ENCODE results near the gene NDUFAF4.

Gene NDUFAF4

GRCh38 chr6:96864216-96865054, 33.3 kb downstream of the NDUFAF4 start:
- Histone ChIP-seq H3K36me3 (ENCODE audit: control insufficient read depth, insufficient read depth, low read length) (no peaks in the 10 kb centered on the region), H3K27ac (ENCODE audit: low read depth, low read length) (no peak overlapping the region), H3K4me3 (ENCODE audit: low read depth, low read length) (no peak overlapping the region), H3K27me3 (ENCODE audit: control insufficient read depth, insufficient read depth, low read length) (no peaks in the 10 kb centered on the region), H3K9me3 (ENCODE audit: control insufficient read depth, insufficient read depth, low read depth, low read length) (peaks cover 13% of the 10 kb centered on the region), H3K9ac (ENCODE audit: low read length) (no peak overlapping the region), H3K4me1 (ENCODE audit: control insufficient read depth, insufficient read depth, low read length) (no peaks in the 10 kb centered on the region)

DNA sequence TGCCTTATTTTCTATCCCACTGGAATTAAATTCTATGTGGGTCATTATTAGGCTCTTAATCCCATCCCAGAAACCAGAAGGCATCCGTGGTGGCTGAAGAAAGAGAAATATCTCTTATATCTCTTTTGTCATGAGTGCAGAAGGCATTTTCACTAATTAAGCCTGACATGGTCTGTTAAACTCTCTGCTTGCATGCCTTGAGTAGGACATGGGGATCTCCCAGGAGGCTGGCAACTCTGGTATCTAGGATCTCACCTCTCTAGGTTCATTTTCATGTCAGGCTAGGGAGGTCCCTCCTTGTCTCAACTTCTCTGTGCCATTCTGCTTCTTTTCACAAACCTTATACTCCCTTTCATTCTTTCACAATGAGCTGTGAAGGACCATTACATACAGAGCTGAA, 35.1 kb downstream of the NDUFAF4 start:
- no peak overlapping the region for H3K9ac ChIP-seq (ENCODE audit: low read length)
- H3K27me3 ChIP-seq (ENCODE audit: control insufficient read depth, insufficient read depth, low read length): no peaks in the 10 kb centered on the region
- no peak overlapping the region for H3K27ac ChIP-seq (ENCODE audit: low read depth, low read length)

GRCh38 chr6:96861588-96861987, 36.1 kb downstream of the NDUFAF4 start:
- no peaks in the 10 kb centered on the region for H3K27me3 ChIP-seq (ENCODE audit: control insufficient read depth, insufficient read depth, low read length)
- H3K27ac ChIP-seq (ENCODE audit: low read depth, low read length): no peak overlapping the region
- H3K9ac ChIP-seq (ENCODE audit: low read length): no peak overlapping the region
- no peak overlapping the region for H3K4me3 ChIP-seq (ENCODE audit: low read depth, low read length)
- H3K9me3 ChIP-seq (ENCODE audit: control insufficient read depth, insufficient read depth, low read depth, low read length): peaks cover 13% of the 10 kb centered on the region
- H3K4me1 ChIP-seq (ENCODE audit: control insufficient read depth, insufficient read depth, low read length): no peaks in the 10 kb centered on the region
- no peaks in the 10 kb centered on the region for H3K36me3 ChIP-seq (ENCODE audit: control insufficient read depth, insufficient read depth, low read length)

More for the DNA sequence above, 35.1 kb downstream of the NDUFAF4 start:
- Histone ChIP-seq H3K4me3 (ENCODE audit: low read depth, low read length) (no peak overlapping the region), H3K36me3 (ENCODE audit: control insufficient read depth, insufficient read depth, low read length) (no peaks in the 10 kb centered on the region), H3K9me3 (ENCODE audit: control insufficient read depth, insufficient read depth, low read depth, low read length) (peaks cover 13% of the 10 kb centered on the region), H3K4me1 (ENCODE audit: control insufficient read depth, insufficient read depth, low read length) (no peaks in the 10 kb centered on the region)

DNA sequence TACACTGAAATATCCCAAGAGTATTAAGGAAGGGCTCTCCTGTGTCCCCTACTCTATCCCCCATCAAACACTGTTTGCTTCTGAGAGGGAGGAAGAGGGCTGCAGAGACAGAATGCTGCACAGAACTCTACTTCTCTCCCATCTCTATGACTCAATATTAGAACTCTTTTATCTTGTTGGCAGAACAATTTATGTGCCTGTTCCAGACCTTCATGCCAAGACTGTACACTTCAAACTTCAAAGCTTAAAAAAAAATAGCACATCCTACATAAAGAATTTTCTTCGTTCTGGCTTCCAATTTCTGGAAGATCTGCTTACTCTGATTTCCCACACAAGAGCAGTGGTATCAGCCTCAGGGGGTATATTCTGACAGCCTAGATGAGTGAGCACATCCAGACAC, 40.8 kb downstream of the NDUFAF4 start:
- Histone ChIP-seq H3K4me1 (ENCODE audit: control insufficient read depth, insufficient read depth, low read length) (no peaks in the 10 kb centered on the region), H3K27me3 (ENCODE audit: control insufficient read depth, insufficient read depth, low read length) (no peaks in the 10 kb centered on the region), H3K4me3 (ENCODE audit: low read depth, low read length) (no peak overlapping the region), H3K36me3 (ENCODE audit: control insufficient read depth, insufficient read depth, low read length) (no peaks in the 10 kb centered on the region), H3K9me3 (ENCODE audit: control insufficient read depth, insufficient read depth, low read depth, low read length) (peaks cover 22% of the 10 kb centered on the region), H3K9ac (ENCODE audit: low read length) (no peak overlapping the region), H3K27ac (ENCODE audit: low read depth, low read length) (no peak overlapping the region)

GRCh38 chr6:96853083-96853482, 44.6 kb downstream of the NDUFAF4 start:
- no peak overlapping the region for H3K4me3 ChIP-seq (ENCODE audit: low read depth, low read length)
- no peak overlapping the region for H3K9ac ChIP-seq (ENCODE audit: low read length)
- no peaks in the 10 kb centered on the region for H3K27me3 ChIP-seq (ENCODE audit: control insufficient read depth, insufficient read depth, low read length)
- H3K27ac ChIP-seq (ENCODE audit: low read depth, low read length): no peak overlapping the region
- H3K36me3 ChIP-seq (ENCODE audit: control insufficient read depth, insufficient read depth, low read length): no peaks in the 10 kb centered on the region
- no peaks in the 10 kb centered on the region for H3K4me1 ChIP-seq (ENCODE audit: control insufficient read depth, insufficient read depth, low read length)
- peaks cover 9% of the 10 kb centered on the region for H3K9me3 ChIP-seq (ENCODE audit: control insufficient read depth, insufficient read depth, low read depth, low read length)

DNA sequence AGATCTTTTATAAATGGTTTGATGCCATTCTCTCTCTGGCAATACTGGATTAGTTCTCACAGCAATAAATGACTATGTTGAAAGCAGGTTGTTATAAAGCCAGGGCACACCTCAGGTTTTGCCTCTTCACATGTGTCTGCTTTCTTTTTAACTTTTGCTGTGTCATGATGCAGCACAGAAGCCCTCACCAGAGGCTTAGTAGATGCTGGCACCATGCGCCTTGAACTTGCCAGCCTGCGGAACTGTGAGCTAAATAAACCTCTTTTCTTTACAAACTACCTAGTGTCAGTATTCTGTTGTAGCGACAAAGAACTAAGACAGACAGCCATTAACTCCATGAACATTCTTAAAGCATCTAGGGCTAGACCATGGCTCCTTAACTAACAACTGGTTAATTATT, 45.1 kb downstream of the NDUFAF4 start:
- Histone ChIP-seq H3K4me3 (ENCODE audit: low read depth, low read length) (no peak overlapping the region), H3K27ac (ENCODE audit: low read depth, low read length) (no peak overlapping the region), H3K27me3 (ENCODE audit: control insufficient read depth, insufficient read depth, low read length) (no peaks in the 10 kb centered on the region), H3K9ac (ENCODE audit: low read length) (no peak overlapping the region), H3K9me3 (ENCODE audit: control insufficient read depth, insufficient read depth, low read depth, low read length) (peaks cover 9% of the 10 kb centered on the region), H3K36me3 (ENCODE audit: control insufficient read depth, insufficient read depth, low read length) (no peaks in the 10 kb centered on the region), H3K4me1 (ENCODE audit: control insufficient read depth, insufficient read depth, low read length) (no peaks in the 10 kb centered on the region)

GRCh38 chr6:96851858-96852257, 45.8 kb downstream of the NDUFAF4 start:
- H3K9ac ChIP-seq (ENCODE audit: low read length): no peak overlapping the region
- no peak overlapping the region for H3K27ac ChIP-seq (ENCODE audit: low read depth, low read length)
- no peak overlapping the region for H3K4me3 ChIP-seq (ENCODE audit: low read depth, low read length)
- no peaks in the 10 kb centered on the region for H3K36me3 ChIP-seq (ENCODE audit: control insufficient read depth, insufficient read depth, low read length)
- H3K4me1 ChIP-seq (ENCODE audit: control insufficient read depth, insufficient read depth, low read length): no peaks in the 10 kb centered on the region
- H3K9me3 ChIP-seq (ENCODE audit: control insufficient read depth, insufficient read depth, low read depth, low read length): peaks cover 9% of the 10 kb centered on the region
- no peaks in the 10 kb centered on the region for H3K27me3 ChIP-seq (ENCODE audit: control insufficient read depth, insufficient read depth, low read length)

DNA sequence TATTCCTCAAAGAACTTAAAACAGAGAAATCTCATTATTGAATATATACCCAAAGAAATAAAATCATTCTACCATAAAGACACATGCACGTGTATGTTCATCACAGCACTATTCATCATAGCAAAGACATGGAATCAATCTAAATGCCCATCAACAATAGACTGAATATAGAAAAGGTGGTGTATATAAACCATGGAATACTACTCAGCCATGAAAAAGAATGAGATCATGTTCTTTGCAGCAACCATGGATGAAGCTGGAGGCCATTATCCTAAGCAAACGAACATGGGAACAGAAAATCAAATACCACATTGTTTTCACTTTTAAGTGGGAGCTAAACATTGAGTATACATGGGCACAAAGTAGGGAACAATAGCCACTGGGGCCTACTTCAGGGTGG, 48.1 kb downstream of the NDUFAF4 start:
- no peak overlapping the region for H3K9ac ChIP-seq (ENCODE audit: low read length)
- H3K9me3 ChIP-seq (ENCODE audit: control insufficient read depth, insufficient read depth, low read depth, low read length): peaks cover 9% of the 10 kb centered on the region
- H3K36me3 ChIP-seq (ENCODE audit: control insufficient read depth, insufficient read depth, low read length): no peaks in the 10 kb centered on the region
- H3K27me3 ChIP-seq (ENCODE audit: control insufficient read depth, insufficient read depth, low read length): no peaks in the 10 kb centered on the region
- no peaks in the 10 kb centered on the region for H3K4me1 ChIP-seq (ENCODE audit: control insufficient read depth, insufficient read depth, low read length)
- H3K27ac ChIP-seq (ENCODE audit: low read depth, low read length): no peak overlapping the region
- H3K4me3 ChIP-seq (ENCODE audit: low read depth, low read length): no peak overlapping the region

- Histone ChIP-seq H3K9ac (ENCODE audit: low read length) (no peak overlapping the region), H3K27me3 (ENCODE audit: control insufficient read depth, insufficient read depth, low read length) (no peaks in the 10 kb centered on the region), H3K27ac (ENCODE audit: low read depth, low read length) (no peak overlapping the region), H3K36me3 (ENCODE audit: control insufficient read depth, insufficient read depth, low read length) (no peaks in the 10 kb centered on the region), H3K4me1 (ENCODE audit: control insufficient read depth, insufficient read depth, low read length) (no peaks in the 10 kb centered on the region), H3K4me3 (ENCODE audit: low read depth, low read length) (no peak overlapping the region), H3K9me3 (ENCODE audit: control insufficient read depth, insufficient read depth, low read depth, low read length) (no peaks in the 10 kb centered on the region)
Measured at GRCh38 chr6:96844530-96844929, 53.2 kb downstream of the NDUFAF4 start.

- no peak overlapping the region for H3K27ac ChIP-seq (ENCODE audit: low read depth, low read length)
- H3K9me3 ChIP-seq (ENCODE audit: control insufficient read depth, insufficient read depth, low read depth, low read length): no peaks in the 10 kb centered on the region
- peaks cover 17% of the 10 kb centered on the region for H3K27me3 ChIP-seq (ENCODE audit: control insufficient read depth, insufficient read depth, low read length)
- H3K4me3 ChIP-seq (ENCODE audit: low read depth, low read length): no peak overlapping the region
- H3K36me3 ChIP-seq (ENCODE audit: control insufficient read depth, insufficient read depth, low read length): no peaks in the 10 kb centered on the region
- no peaks in the 10 kb centered on the region for H3K4me1 ChIP-seq (ENCODE audit: control insufficient read depth, insufficient read depth, low read length)
- no peak overlapping the region for H3K9ac ChIP-seq (ENCODE audit: low read length)
Measured at GRCh38 chr6:96841345-96841744, 56.3 kb downstream of the NDUFAF4 start.
